Inflammatory macrophage treated with lipopolysaccharide for 4 hours (primary cell): ENCODE measurements around the gene PCDHA8.
"Not testable (repeated sequence)": the region's sequence is repeated elsewhere in the genome, so short reads cannot be mapped to it uniquely, and the experiment has no call there.

ENCODE experiments used
- DNase-seq: peaks from one replicate; pipeline ENCODE4 v3.0.0-alpha.2; 2020

Gene PCDHA8

GRCh38 chr5:140829511-140830501, 11.2 kb upstream of the PCDHA8 start:
- DNase-seq = not testable (repeated sequence)

GRCh38 chr5:140833993-140834392, 7.0 kb upstream of the PCDHA8 start, which contains the start of gene PCDHA7:
Gene PCDHA7, plus strand, starts transcription at chr5:140834269. Its CDS starts 115 bp downstream, at chr5:140834384.
- DNase-seq = no peak

- not testable (repeated sequence) for DNase-seq
Observed at GRCh38 chr5:140834439-140835008, 6.5 kb upstream of the PCDHA8 start.

GRCh38 chr5:140835622-140836510, 5.1 kb upstream of the PCDHA8 start:
- no peak for DNase-seq

- DNase-seq = no peak
Observed at GRCh38 chr5:140842798-140843733, 2.1 kb downstream of the PCDHA8 start.

GRCh38 chr5:140848139-140849102, 7.4 kb downstream of the PCDHA8 start, which contains the start of gene PCDHA9:
Gene PCDHA9, plus strand, starts transcription at chr5:140848382. Its CDS starts 114 bp downstream, at chr5:140848496.
- DNase-seq = not testable (repeated sequence)

- DNase-seq = not testable (repeated sequence)
Observed at GRCh38 chr5:140849831-140850634, 9.0 kb downstream of the PCDHA8 start.

GRCh38 chr5:140855772-140856674, 15.0 kb downstream of the PCDHA8 start, which contains the start of gene PCDHA10:
Gene PCDHA10, plus strand, starts transcription at chr5:140855897. Its CDS starts 152 bp downstream, at chr5:140856049.
- no peak for DNase-seq

- no peak for DNase-seq
Observed at GRCh38 chr5:140857177-140857986, 16.4 kb downstream of the PCDHA8 start.

- no peak for DNase-seq
Observed at GRCh38 chr5:140857987-140858240, 16.9 kb downstream of the PCDHA8 start.

GRCh38 chr5:140862441-140863295, 21.7 kb downstream of the PCDHA8 start:
- no peak for DNase-seq

GRCh38 chr5:140868721-140869554, 28.0 kb downstream of the PCDHA8 start, which contains the start of gene PCDHA11:
Gene PCDHA11, plus strand, starts transcription at chr5:140868957. Its CDS starts 147 bp downstream, at chr5:140869104.
- no peak for DNase-seq

GRCh38 chr5:140869555-140869886, 28.5 kb downstream of the PCDHA8 start:
- DNase-seq = no peak

GRCh38 chr5:140870221-140871201, 29.5 kb downstream of the PCDHA8 start:
- DNase-seq = no peak
